ENCODE results near the gene EGFL7. TPM values are rescaled to one million over a fixed set of nuclear protein-coding genes. Genes with fewer than 3 reads are reported as not detected.
A peak's percentile ranks its signal among the peaks of the same experiment; 100 is the strongest.

Gene EGFL7
- total RNA-seq, 1 experiment from 2014 or later = 79.5 TPM

- intact Hi-C loops (cut with micrococcal nuclease; ENCODE audit: unreplicated experiment) = loop anchor here (10.0 kb wide), 1 partner anchor 81 kb away; the partner anchor contains the start of gene NOTCH1
- H3K4me1 ChIP-seq (ENCODE audit: insufficient read depth, low read length, poor library complexity, severe bottlenecking) = peaks cover 19% of the 10 kb centered on the region
- CTCF ChIA-PET = interaction anchor here (0.7 to 1.4 kb wide), 4 partner anchors 95 to 141 kb away, joined by 3 to 10 read pairs (median 4); no protein-coding TSS in a partner anchor
- H3K27me3 ChIP-seq (replicated peaks; ENCODE audit: insufficient read depth, low read depth, low read length, poor library complexity) = no peaks in the 10 kb centered on the region
- no TSS peak for BruUV-seq (replicated peaks)
- H3K4me3 ChIP-seq (ENCODE audit: low read depth, low read length, poor library complexity, severe bottlenecking) = no peak overlapping the region
- no peak overlapping the region for H3K27ac ChIP-seq (ENCODE audit: low read depth, low read length, poor library complexity, severe bottlenecking)
- no peaks in the 10 kb centered on the region for H3K36me3 ChIP-seq (ENCODE audit: insufficient read depth, low read length, poor library complexity, severe bottlenecking)
- H3K9me3 ChIP-seq (ENCODE audit: low read depth, low read length, poor library complexity, severe bottlenecking) = no peaks in the 10 kb centered on the region
- no peak for TF ChIP-seq EZH2 (IDR thresholded peaks at IDR 0.05; ENCODE audit: borderline replicate concordance, low read depth, low read length, poor library complexity, severe bottlenecking)
- peak; percentile 52 for TF ChIP-seq CTCF (conservative IDR thresholded peaks at IDR 0.05; ENCODE audit: low read depth, low read length)
- POLR2A ChIA-PET (ENCODE audit: low non-redundant PET) = no interaction called here
- DNase-seq (ENCODE audit: low spot score) = peak; percentile 73
Measured at GRCh38 chr9:136625101-136626065, 37.3 kb upstream of the EGFL7 start.

- no peak overlapping the region for H3K4me3 ChIP-seq (ENCODE audit: low read depth, low read length, poor library complexity, severe bottlenecking)
- DNase-seq (ENCODE audit: low spot score) = no peak
- no peaks in the 10 kb centered on the region for H3K36me3 ChIP-seq (ENCODE audit: insufficient read depth, low read length, poor library complexity, severe bottlenecking)
- TF ChIP-seq EZH2 (IDR thresholded peaks at IDR 0.05; ENCODE audit: borderline replicate concordance, low read depth, low read length, poor library complexity, severe bottlenecking) (no peak), CTCF (conservative IDR thresholded peaks at IDR 0.05; ENCODE audit: low read depth, low read length) (no peak)
- no TSS peak for BruUV-seq (replicated peaks)
- CTCF ChIA-PET = interaction anchor here (1.3 to 1.4 kb wide), 4 partner anchors 138 to 142 kb away, joined by 4 to 10 read pairs (median 4); no protein-coding TSS in a partner anchor
- H3K27ac ChIP-seq (ENCODE audit: low read depth, low read length, poor library complexity, severe bottlenecking) = no peak overlapping the region
- peaks cover 19% of the 10 kb centered on the region for H3K4me1 ChIP-seq (ENCODE audit: insufficient read depth, low read length, poor library complexity, severe bottlenecking)
- intact Hi-C loops (cut with micrococcal nuclease; ENCODE audit: unreplicated experiment) = loop anchor here (10.0 kb wide), 1 partner anchor 81 kb away; the partner anchor contains the start of gene NOTCH1
- POLR2A ChIA-PET (ENCODE audit: low non-redundant PET) = no interaction called here
- no peaks in the 10 kb centered on the region for H3K27me3 ChIP-seq (replicated peaks; ENCODE audit: insufficient read depth, low read depth, low read length, poor library complexity)
- no peaks in the 10 kb centered on the region for H3K9me3 ChIP-seq (ENCODE audit: low read depth, low read length, poor library complexity, severe bottlenecking)
Measured at GRCh38 chr9:136626066-136626725, 36.5 kb upstream of the EGFL7 start.
